K562 (cell line): ENCODE results near the gene SDCBP2. TPM values are rescaled to one million over a fixed set of nuclear protein-coding genes. Genes with fewer than 3 reads are reported as not detected.
A peak's percentile ranks its signal among the peaks of the same experiment; 100 is the strongest.

Source experiments
- ATF1 ChIP-seq, 2 experiments: fragments of 450-650 bp in 1 of 2; IDR thresholded peaks; 2 replicates each; pipeline ENCODE4 v1.6.1; 2016; ENCODE audit warnings: missing compliant biosample characterization in 1 of 2, missing genetic modification characterization in 1 of 2
- CHD4 ChIP-seq: fragments of 200-600 bp; sonication (generic); IDR thresholded peaks from 3 replicates; pipeline ENCODE4 v1.6.1; 2012; ENCODE audit warnings: low read depth, mild to moderate bottlenecking, mixed read lengths, low read length, inconsistent platforms; ENCODE audit not compliant: insufficient read depth, insufficient replicate concordance, poor library complexity, severe bottlenecking
- ELF1 ChIP-seq: fragments of 200-800 bp; sonication (Bioruptor generic); IDR thresholded peaks from 2 replicates; pipeline ENCODE4 v1.6.1; 2016; ENCODE audit warnings: missing genetic modification characterization, missing compliant biosample characterization
- ERF ChIP-seq: fragments of 450-650 bp; formaldehyde crosslinking; IDR thresholded peaks from 2 replicates; pipeline ENCODE4 v1.4.0; 2020; ENCODE audit warnings: mild to moderate bottlenecking, mixed read lengths
- FOXP1 ChIP-seq: sonication (generic); formaldehyde crosslinking; IDR thresholded peaks from 2 replicates; pipeline ENCODE4 v1.8.0; 2022; ENCODE audit warnings: mild to moderate bottlenecking, missing genetic modification reagents
- GABPB1 ChIP-seq: sonication (generic); formaldehyde crosslinking; IDR thresholded peaks from 2 replicates; pipeline ENCODE4 v1.8.0; 2022; ENCODE audit warnings: mild to moderate bottlenecking, missing genetic modification reagents
- GTF2E2 ChIP-seq: fragments of 200-800 bp; sonication (Bioruptor generic); IDR thresholded peaks from 2 replicates; pipeline ENCODE4 v1.6.1; 2016; ENCODE audit warnings: missing genetic modification characterization, missing compliant biosample characterization
- MAZ ChIP-seq, 2 experiments: fragments of 450-650 bp in 1 of 2; sonication (generic) in 1 of 2; formaldehyde crosslinking; IDR thresholded peaks in 1 of 2; conservative IDR thresholded peaks in 1 of 2; 2 replicates each; pipeline versions ENCODE4 v1.4.0 to v1.5.0; 2020; ENCODE audit warnings: mild to moderate bottlenecking in 1 of 2, missing genetic modification reagents in 1 of 2
- MTF1 ChIP-seq: fragments of 250-450 bp; sonication (Bioruptor Pico); IDR thresholded peaks from 2 replicates; pipeline ENCODE4 v1.9.0; 2021; ENCODE audit warnings: moderate library complexity, mild to moderate bottlenecking, inconsistent platforms, borderline replicate concordance
- PATZ1 ChIP-seq: fragments of 250-450 bp; sonication (Bioruptor Pico); IDR thresholded peaks from 2 replicates; pipeline ENCODE4 v1.5.0; 2020; ENCODE audit warnings: mild to moderate bottlenecking, borderline replicate concordance
- POLR2AphosphoS5 ChIP-seq: IDR thresholded peaks from 2 replicates; pipeline ENCODE4 v1.6.1; 2011; ENCODE audit warnings: mild to moderate bottlenecking, low read depth, low read length, moderate library complexity; ENCODE audit not compliant: control insufficient read depth, insufficient read depth
- PYGO2 ChIP-seq: fragments of 450-650 bp; IDR thresholded peaks from 2 replicates; pipeline ENCODE4 v1.6.1; 2016; ENCODE audit warnings: mild to moderate bottlenecking, missing genetic modification characterization, moderate library complexity, missing compliant biosample characterization
- RBFOX2 ChIP-seq: fragments of 200-400 bp; formaldehyde crosslinking; IDR thresholded peaks from 2 replicates; pipeline ENCODE4 v1.6.1; 2017; ENCODE audit warnings: low read depth, mild to moderate bottlenecking, low read length, moderate library complexity
- RBM14 ChIP-seq: fragments of 200-400 bp; formaldehyde crosslinking; IDR thresholded peaks from 2 replicates; pipeline ENCODE4 v1.6.1; 2018; ENCODE audit warnings: low read depth, mild to moderate bottlenecking, low read length, moderate library complexity, borderline replicate concordance; ENCODE audit not compliant: insufficient read depth
- SIRT6 ChIP-seq: IDR thresholded peaks from one replicate; pipeline ENCODE4 v1.6.1; 2012; ENCODE audit warnings: low read depth, mild to moderate bottlenecking, control low read depth, inconsistent platforms, low read length, moderate library complexity
- TCF7 ChIP-seq: sonication (generic); IDR thresholded peaks from 2 replicates; pipeline ENCODE4 v1.6.1; 2016; ENCODE audit warnings: antibody characterized with exemption, borderline replicate concordance
- TFAP4 ChIP-seq: sonication (generic); formaldehyde crosslinking; IDR thresholded peaks from 2 replicates; pipeline ENCODE4 v1.8.0; 2022; ENCODE audit warnings: missing genetic modification reagents, mild to moderate bottlenecking, moderate library complexity, borderline replicate concordance
- ZFPM2 ChIP-seq: fragments of 250-450 bp; sonication (Bioruptor Pico); IDR thresholded peaks from 2 replicates; pipeline ENCODE4 v1.5.1; 2022; ENCODE audit warnings: mild to moderate bottlenecking
- ZNF583 ChIP-seq: fragments of 250-450 bp; sonication (Bioruptor Pico); IDR thresholded peaks from 2 replicates; pipeline ENCODE4 v1.4.0; 2020
- polyA plus RNA-seq, 8 experiments: library from polyadenylated mRNA; depleted of rRNA in 4 of 8; stranded (reverse) in 5 of 8; unstranded in 3 of 8; fragments of >200 nt; fragmentation: Nextera tagmentation in 2 of 8; fragmentation: Illumina TruSeq in 1 of 8; extraction: Ambion mirVana in 2 of 8; extraction: Trizol in 1 of 8; gene quantifications; 2 replicates each; pipeline versions ENCODE4 v1.2.1 to v1.2.3, GENCODE V29; 2011 to 2014; ENCODE audit warnings: inconsistent platforms in 1 of 8, missing spikeins in 1 of 8
- total RNA-seq, 7 experiments: library from RNA; depleted of rRNA in 6 of 7; stranded (reverse); fragments of >200 nt in 6 of 7; fragmentation: Illumina TruSeq in 2 of 7; extraction: Trizol in 2 of 7; gene quantifications; 2 replicates each; pipeline versions ENCODE4 v1.2.1 to v1.2.3, GENCODE V29; 2011 to 2021; ENCODE audit warnings: low replicate concordance in 1 of 7
- TF ChIP-seq, protein P1 (sequence below): fragments of 450-650 bp; IDR thresholded peaks from 2 replicates; pipeline ENCODE4 v1.7.1; 2018; ENCODE audit warnings: mild to moderate bottlenecking, low read depth; ENCODE audit not compliant: partially characterized antibody

SDCBP2 gene
- total and polyA plus RNA-seq, 9 of the 15 experiments (the other 6 are each of a cell fraction or from before 2014, with no cell fraction given) = 0.06 to 1.2 (median 0.80) TPM

DNA sequence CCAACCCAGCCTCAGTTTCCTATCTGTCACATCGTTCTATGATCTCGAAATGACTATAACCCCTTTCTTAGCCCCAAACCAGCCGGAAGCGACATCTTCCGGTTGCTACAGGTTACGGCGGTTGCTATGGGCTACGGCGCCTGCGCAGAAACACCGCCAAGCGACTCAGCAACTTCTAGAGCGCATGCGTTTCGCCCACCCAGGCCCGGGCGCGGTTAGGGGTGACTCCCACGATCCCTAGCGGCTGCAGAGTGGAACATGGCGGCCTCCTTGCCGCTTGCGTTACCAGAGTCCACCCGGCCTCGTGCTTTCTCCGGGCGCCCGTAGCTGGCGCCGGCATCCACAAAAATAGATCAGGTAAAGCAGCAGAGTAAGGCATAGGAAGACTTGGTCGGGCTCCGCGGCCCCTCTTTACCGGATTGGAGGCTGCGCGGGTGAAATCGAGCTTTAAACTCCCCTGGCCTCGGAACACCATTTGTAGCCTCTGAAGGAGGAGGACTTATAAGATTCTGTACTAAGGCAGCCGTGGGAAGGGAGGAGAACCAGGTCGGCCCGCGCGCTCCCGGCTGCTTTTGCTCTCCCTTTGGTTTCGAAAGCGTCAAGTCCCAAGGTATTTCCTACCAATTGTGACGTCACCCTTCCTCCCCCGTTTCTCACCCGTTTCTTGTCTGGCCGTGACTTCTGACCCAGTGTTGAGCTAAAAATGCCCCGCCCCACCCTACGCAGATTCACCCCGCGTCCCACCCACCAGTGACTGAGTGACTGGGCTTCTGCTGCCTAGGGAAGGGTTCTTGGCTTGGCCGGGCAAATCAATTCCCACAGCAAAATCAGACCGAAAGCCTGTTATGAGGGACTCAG is 3.5 kb downstream of the SDCBP2 start (continued):
- TF ChIP-seq FOXP1 (CRISPR knock-in tag) = peak; percentile 61; the same call in 1 of the 2 replicates
- TF ChIP-seq TCF7 = no peak
- no peak for TF ChIP-seq ZFPM2 (CRISPR knock-in tag)
- TF ChIP-seq SIRT6 = no peak
- no peak for TF ChIP-seq PATZ1 (CRISPR knock-in tag)
- peak; percentile 20 to 39; a peak in 2 of 4 replicates for TF ChIP-seq MAZ (CRISPR knock-in tag; conservative IDR thresholded peaks at IDR 0.05 in 1 of 2, IDR thresholded peaks at IDR 0.05 in 1 of 2)
- peak; percentile 60 for TF ChIP-seq ATF1 (CRISPR knock-in tag; IDR thresholded peaks at IDR 0.05)
- peak; percentile 96 for TF ChIP-seq ATF1 (tag; IDR thresholded peaks at IDR 0.05)
- no peak for TF ChIP-seq ERF
- TF ChIP-seq GTF2E2 (tag) = peak; percentile 80
- TF ChIP-seq RBM14 = no peak
- no peak for TF ChIP-seq PYGO2 (tag)
- TF ChIP-seq RBFOX2 = peak; percentile 98
- no peak for TF ChIP-seq CHD4
- TF ChIP-seq, protein P1, sequence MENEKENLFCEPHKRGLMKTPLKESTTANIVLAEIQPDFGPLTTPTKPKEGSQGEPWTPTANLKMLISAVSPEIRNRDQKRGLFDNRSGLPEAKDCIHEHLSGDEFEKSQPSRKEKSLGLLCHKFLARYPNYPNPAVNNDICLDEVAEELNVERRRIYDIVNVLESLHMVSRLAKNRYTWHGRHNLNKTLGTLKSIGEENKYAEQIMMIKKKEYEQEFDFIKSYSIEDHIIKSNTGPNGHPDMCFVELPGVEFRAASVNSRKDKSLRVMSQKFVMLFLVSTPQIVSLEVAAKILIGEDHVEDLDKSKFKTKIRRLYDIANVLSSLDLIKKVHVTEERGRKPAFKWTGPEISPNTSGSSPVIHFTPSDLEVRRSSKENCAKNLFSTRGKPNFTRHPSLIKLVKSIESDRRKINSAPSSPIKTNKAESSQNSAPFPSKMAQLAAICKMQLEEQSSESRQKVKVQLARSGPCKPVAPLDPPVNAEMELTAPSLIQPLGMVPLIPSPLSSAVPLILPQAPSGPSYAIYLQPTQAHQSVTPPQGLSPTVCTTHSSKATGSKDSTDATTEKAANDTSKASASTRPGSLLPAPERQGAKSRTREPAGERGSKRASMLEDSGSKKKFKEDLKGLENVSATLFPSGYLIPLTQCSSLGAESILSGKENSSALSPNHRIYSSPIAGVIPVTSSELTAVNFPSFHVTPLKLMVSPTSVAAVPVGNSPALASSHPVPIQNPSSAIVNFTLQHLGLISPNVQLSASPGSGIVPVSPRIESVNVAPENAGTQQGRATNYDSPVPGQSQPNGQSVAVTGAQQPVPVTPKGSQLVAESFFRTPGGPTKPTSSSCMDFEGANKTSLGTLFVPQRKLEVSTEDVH = peak; percentile 26
- peak; percentile 78 for TF ChIP-seq GABPB1 (CRISPR knock-in tag)
- no peak for TF ChIP-seq ZNF583
- peak; percentile 74; the same call in 1 of the 2 replicates for TF ChIP-seq ELF1 (tag)
- TF ChIP-seq MTF1 (CRISPR knock-in tag) = no peak
- peak; percentile 90 for TF ChIP-seq POLR2AphosphoS5
- TF ChIP-seq TFAP4 (CRISPR knock-in tag) = peak; percentile 64; the same call in 1 of the 2 replicates
